ENCODE measurements around the gene MATCAP1. TPM values are rescaled to one million over a fixed set of nuclear protein-coding genes. Genes with fewer than 3 reads are reported as not detected.

The MATCAP1 gene
- total RNA-seq, 4 donors from 2014 or later: 20.3 to 50.0 (median 32.4) TPM

- no peaks in the 10 kb centered on the region for H3K9me3 ChIP-seq
- H3K27ac ChIP-seq: no peak overlapping the region
- H3K4me1 ChIP-seq: peaks cover 19 to 36% of the 10 kb centered on the region in 2 donors
- no peak for DNase-seq
- intact Hi-C loops (cut with DNase I): loop anchor here (10.0 kb wide), 2 partner anchors 214 to 294 kb away; no protein-coding TSS in a partner anchor
- TF ChIP-seq CTCF (IDR thresholded peaks at IDR 0.05): no peak
- TF ChIP-seq POLR2A (IDR thresholded peaks at IDR 0.05): no peak
- 77 to 96% methylated on average over 2 to 4 of the region's 4 CpGs for WGBS, 2 donors
- H3K4me3 ChIP-seq (replicated peaks in 1 of 3): no peak overlapping the region
- no peaks in the 10 kb centered on the region for H3K36me3 ChIP-seq
- no peaks in the 10 kb centered on the region for H3K27me3 ChIP-seq
Measured at GRCh38 chr16:67188323-67188722, 4.6 kb upstream of the MATCAP1 start.

- Histone ChIP-seq H3K9me3 (no peaks in the 10 kb centered on the region), H3K4me1 (peaks cover 15 to 32% of the 10 kb centered on the region in 2 donors), H3K36me3 (no peaks in the 10 kb centered on the region), H3K27me3 (no peaks in the 10 kb centered on the region), H3K4me3 (replicated peaks in 1 of 3) (no peak overlapping the region), H3K27ac (no peak overlapping the region)
- no peak for DNase-seq
- WGBS, 2 donors: 77 to 84% methylated on average over 6 to 9 of the region's 26 CpGs
- intact Hi-C loops (cut with DNase I): loop anchor here (10.0 kb wide), 2 partner anchors 213 to 293 kb away; no protein-coding TSS in a partner anchor
- no peak for TF ChIP-seq POLR2A (IDR thresholded peaks at IDR 0.05)
- no peak for TF ChIP-seq CTCF (IDR thresholded peaks at IDR 0.05)
Measured at GRCh38 chr16:67187175-67187890, 3.6 kb upstream of the MATCAP1 start.

DNA sequence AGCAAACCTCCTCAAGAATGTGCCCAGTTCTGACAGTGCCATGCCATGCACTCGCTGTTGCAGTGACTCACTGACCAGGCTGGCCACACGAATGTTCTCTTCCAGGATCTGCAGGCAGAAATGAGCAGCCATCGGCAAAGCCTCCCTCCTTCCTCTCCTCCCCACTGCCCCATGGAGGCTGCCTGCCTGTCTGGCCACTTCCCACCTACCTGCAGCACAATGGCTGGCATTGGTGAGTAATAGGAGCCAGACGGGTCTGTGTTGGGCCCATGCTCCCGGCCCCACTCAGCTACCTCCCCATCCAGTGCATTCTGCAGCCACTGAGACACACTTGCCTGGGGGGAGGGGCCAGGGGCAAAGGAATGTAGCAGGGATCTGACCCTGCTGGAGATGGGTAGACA is 2.8 kb upstream of the MATCAP1 start:
- intact Hi-C loops (cut with DNase I): loop anchor here (10.0 kb wide), 2 partner anchors 212 to 292 kb away; no protein-coding TSS in a partner anchor
- Histone ChIP-seq H3K4me3 (replicated peaks in 1 of 3) (no peak overlapping the region), H3K36me3 (no peaks in the 10 kb centered on the region), H3K27ac (no peak overlapping the region), H3K4me1 (peaks cover 15 to 29% of the 10 kb centered on the region in 2 donors), H3K9me3 (no peaks in the 10 kb centered on the region), H3K27me3 (no peaks in the 10 kb centered on the region)
- TF ChIP-seq POLR2A (IDR thresholded peaks at IDR 0.05) (no peak), CTCF (IDR thresholded peaks at IDR 0.05) (no peak)
- 32 to 65% methylated on average over 5 of the region's 5 CpGs for WGBS, 2 donors
- no peak for DNase-seq

DNA sequence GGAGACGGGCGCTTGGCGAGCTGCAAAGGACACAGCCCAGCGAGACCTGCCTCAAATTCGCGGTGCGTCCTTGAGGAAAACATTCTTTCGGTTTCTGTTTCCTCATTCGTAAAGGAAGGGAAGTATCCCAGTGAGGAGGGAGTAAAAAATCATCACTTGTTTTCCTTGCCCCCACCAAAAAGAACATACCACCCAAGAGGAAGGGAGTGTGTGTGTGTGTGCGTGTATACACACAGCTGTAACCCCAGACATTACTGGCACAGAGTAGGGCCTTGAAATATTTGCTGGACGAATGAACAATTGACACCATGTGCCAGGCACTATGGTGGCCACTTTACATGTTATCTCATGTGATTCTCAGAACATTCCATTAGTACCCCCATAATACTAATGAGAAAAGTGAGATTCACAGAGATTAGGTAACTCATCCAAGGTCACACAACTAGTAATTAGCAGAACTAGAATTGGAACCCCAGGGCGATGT is 1.9 kb upstream of the MATCAP1 start:
- H3K4me3 ChIP-seq (replicated peaks in 1 of 3): no peak overlapping the region

More for the DNA sequence above, 1.9 kb upstream of the MATCAP1 start:
- DNase-seq: no peak
- H3K9me3 ChIP-seq: no peaks in the 10 kb centered on the region
- H3K36me3 ChIP-seq: no peaks in the 10 kb centered on the region
- no peak for TF ChIP-seq CTCF (IDR thresholded peaks at IDR 0.05)
- no peak for TF ChIP-seq POLR2A (IDR thresholded peaks at IDR 0.05)
- intact Hi-C loops (cut with DNase I): loop anchor here (10.0 kb wide), 2 partner anchors 211 to 291 kb away; no protein-coding TSS in a partner anchor
- 13 to 18% methylated on average over 7 to 9 of the region's 12 CpGs for WGBS, 2 donors
- no peak overlapping the region for H3K27ac ChIP-seq
- peaks cover 15 to 25% of the 10 kb centered on the region in 2 donors for H3K4me1 ChIP-seq
- H3K27me3 ChIP-seq: no peaks in the 10 kb centered on the region

Measured in thyroid gland (tissue), 4 donors.